ENCODE measurements around the gene SETDB2.

Gene SETDB2

GRCh38 chr13:49428041-49428763, 15.9 kb upstream of the SETDB2 start:
- no peak for DNase-seq (ENCODE audit: low read depth)

GRCh38 chr13:49429121-49429520, 15.0 kb upstream of the SETDB2 start:
- no peak for DNase-seq (ENCODE audit: low read depth)

DNA sequence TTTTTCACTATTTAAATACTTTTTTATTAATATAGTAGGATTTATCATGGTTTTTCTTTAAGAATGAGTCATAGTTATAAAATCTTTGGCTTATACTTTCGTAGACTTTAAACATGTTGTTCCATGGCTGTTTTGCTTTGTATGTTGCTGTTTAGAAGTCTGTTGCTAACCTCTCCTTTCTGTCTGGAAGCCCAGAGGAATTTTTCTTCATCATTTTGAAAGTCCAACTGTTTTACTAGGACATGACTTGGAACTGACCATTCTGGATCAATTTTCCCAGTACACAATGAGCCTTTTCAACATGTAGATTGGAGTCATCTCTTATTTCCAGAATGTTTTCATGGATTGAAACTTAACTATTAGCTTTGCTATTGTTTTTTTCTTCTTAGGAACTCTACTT, 8.1 kb upstream of the SETDB2 start:
- DNase-seq (ENCODE audit: low read depth), result no peak

GRCh38 chr13:49436890-49437289, 7.2 kb upstream of the SETDB2 start:
- DNase-seq (ENCODE audit: low read depth), result no peak

GRCh38 chr13:49437705-49438104, 6.4 kb upstream of the SETDB2 start:
- no peak for DNase-seq (ENCODE audit: low read depth)

GRCh38 chr13:49439609-49440008, 4.5 kb upstream of the SETDB2 start:
- no peak for DNase-seq (ENCODE audit: low read depth)

DNA sequence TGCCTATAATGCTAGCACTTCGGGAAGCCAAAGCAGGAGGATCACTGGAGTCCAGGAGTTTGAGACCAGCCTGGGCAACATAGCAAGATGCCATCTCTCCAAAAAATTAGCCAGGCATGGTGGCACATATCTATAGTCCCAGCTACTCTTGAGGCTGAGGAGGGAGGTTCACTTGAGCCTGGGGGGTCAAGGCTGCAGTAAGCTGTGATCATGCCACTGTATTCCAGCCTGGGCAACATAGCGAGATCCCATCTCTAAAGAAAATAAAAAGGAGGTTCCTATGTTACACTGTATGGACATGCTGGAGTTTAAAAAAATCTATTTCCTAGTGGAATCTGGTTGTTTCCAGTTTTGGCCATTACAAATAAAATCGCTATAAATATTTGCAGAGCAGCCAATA, 2.8 kb upstream of the SETDB2 start:
- no peak for DNase-seq (ENCODE audit: low read depth)

DNA sequence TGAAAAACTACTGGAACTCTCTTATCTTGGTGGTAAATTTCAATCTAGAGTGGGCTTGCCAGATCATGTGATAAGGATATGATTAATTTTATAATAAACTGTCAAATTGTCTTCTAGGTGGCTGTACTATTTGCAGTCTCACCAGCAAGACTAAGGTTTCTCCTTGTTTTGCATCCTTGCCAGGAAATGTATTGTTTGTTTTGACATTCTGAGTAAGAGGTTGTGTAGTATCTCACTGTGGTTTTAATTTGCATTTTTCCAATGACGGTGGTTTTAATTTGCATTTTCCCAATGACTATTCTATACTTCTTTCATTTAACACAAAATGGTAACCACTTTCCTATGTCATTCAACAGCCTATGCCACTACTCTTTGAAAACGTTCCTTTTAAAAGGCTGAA, 2.2 kb upstream of the SETDB2 start:
- no peak for DNase-seq (ENCODE audit: low read depth)

- no peak for DNase-seq (ENCODE audit: low read depth)
Measured at GRCh38 chr13:49443357-49443703, 744 bp upstream of the SETDB2 start.

- DNase-seq (ENCODE audit: low read depth), result no peak
Measured at GRCh38 chr13:49444524-49445395, 686 bp downstream of the SETDB2 start.

GRCh38 chr13:49446473-49446872, 2.4 kb downstream of the SETDB2 start:
- no peak for DNase-seq (ENCODE audit: low read depth)

GRCh38 chr13:49448753-49449152, 4.7 kb downstream of the SETDB2 start:
- DNase-seq (ENCODE audit: low read depth), result no peak

- DNase-seq (ENCODE audit: low read depth), result no peak
Measured at GRCh38 chr13:49450105-49450819, 6.2 kb downstream of the SETDB2 start.

- no peak for DNase-seq (ENCODE audit: low read depth)
Measured at GRCh38 chr13:49452725-49453457, 8.8 kb downstream of the SETDB2 start.

DNA sequence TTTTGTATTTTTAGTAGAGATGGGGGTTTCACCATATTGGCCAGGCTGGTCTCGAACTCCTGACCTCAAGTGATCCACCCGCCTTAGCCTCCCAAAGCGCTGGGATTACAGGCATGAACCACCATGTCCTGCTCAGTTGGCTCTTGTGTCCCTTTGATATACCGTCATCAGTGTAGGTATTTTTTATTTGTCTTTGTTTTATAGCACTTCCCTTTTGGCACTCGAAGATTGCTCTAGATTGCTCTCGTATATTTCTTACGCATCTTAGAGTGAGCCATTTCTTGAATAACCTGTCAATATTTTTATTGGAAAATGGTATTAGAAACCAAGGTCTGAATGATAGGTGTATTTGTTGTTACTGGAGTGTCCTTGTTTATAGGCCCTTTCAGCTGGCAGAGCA, 9.4 kb downstream of the SETDB2 start:
- no peak for DNase-seq (ENCODE audit: low read depth)

DNA sequence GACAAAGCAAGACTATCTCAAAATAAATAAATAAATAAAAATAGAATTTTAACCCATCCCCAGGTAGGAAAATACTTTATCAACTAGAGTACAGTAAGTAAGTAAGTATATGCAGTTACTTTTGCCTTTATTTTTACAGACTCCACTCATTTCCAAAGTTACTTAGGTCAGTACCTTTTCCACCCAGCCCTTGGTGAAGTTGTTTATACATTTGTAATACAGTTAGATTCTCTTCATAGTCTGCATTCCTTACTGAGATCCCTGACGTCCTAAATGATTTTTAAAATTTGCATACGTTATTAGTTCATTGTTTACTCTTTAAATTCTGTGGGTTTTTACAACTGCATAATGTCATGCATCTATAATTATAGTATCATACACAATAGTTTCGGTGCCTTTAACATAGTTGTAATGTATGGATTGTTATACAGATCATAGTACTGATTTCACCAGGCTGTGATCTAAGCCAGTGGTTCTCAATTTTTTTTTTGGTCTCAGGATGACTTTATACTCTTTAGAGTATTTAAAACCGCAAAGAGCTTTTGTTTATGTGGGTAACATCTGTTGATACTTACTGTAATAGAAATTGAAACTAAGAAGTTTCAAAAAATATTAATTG, 10.4 kb downstream of the SETDB2 start:
- DNase-seq (ENCODE audit: low read depth), result no peak

DNA sequence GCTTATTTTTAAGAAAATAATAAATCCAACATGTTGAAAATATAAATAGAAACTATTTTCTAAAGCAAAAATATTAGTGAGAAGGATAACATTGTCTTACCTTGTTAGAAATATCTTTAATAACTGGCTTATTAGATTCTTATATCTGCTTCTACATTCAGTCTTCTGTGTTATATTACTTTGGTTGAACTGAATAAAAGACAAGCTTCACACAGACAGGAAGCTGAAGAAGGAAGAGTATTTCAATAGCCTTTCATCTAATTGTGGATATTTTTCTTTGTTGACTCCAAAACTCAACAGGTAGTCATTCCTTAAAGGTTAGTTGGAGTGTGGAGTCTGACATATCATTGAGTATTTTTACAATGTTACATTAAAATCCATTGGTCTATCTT, 10.9 kb downstream of the SETDB2 start:
- no peak for DNase-seq (ENCODE audit: low read depth)

GRCh38 chr13:49456156-49456555, 12.1 kb downstream of the SETDB2 start:
- no peak for DNase-seq (ENCODE audit: low read depth)

GRCh38 chr13:49457221-49457620, 13.1 kb downstream of the SETDB2 start:
- DNase-seq (ENCODE audit: low read depth), result no peak

DNA sequence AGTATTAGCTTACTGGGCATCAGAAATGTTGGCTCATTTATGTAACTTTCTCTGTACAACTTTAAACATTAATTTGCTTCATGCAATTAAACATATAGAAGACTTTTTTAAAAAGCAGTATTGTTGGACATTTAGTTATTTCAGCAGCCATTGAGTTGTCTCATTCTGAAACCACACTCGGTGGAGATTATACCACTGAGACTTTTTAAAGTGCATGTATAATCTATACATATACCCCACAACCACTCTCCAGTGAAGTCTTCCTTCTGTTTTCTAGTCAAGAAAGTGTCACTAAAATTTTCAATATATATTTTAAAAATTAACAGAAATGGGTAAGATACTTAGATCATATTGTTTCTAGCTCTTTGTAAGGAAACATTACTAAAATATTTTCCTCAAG, 15.5 kb downstream of the SETDB2 start:
- DNase-seq (ENCODE audit: low read depth), result no peak

GRCh38 chr13:49464085-49464484, 20.0 kb downstream of the SETDB2 start:
- DNase-seq (ENCODE audit: low read depth), result no peak

All from stimulated activated CD8-positive, alpha-beta memory T cell treated with anti-CD3 and anti-CD28 coated beads, Interleukin-15, amount 100 ng/mL, for 24 hours (primary cell).